NCI-H2081 treated with DMSO at 0.1 percent for 48 hours (cell line): ENCODE results near the gene LAMTOR2.
"Not testable (repeated sequence)": the region's sequence is repeated elsewhere in the genome, so short reads cannot be mapped to it uniquely, and the experiment has no call there.

Experiments
- DNase-seq: peaks from one replicate; lab custom pipeline; 2025; lab: John Stamatoyannopoulos, UW

The LAMTOR2 gene

GRCh38 chr1:156052862-156053767 is 1.5 kb upstream of the LAMTOR2 start:
- no peak for DNase-seq

DNA sequence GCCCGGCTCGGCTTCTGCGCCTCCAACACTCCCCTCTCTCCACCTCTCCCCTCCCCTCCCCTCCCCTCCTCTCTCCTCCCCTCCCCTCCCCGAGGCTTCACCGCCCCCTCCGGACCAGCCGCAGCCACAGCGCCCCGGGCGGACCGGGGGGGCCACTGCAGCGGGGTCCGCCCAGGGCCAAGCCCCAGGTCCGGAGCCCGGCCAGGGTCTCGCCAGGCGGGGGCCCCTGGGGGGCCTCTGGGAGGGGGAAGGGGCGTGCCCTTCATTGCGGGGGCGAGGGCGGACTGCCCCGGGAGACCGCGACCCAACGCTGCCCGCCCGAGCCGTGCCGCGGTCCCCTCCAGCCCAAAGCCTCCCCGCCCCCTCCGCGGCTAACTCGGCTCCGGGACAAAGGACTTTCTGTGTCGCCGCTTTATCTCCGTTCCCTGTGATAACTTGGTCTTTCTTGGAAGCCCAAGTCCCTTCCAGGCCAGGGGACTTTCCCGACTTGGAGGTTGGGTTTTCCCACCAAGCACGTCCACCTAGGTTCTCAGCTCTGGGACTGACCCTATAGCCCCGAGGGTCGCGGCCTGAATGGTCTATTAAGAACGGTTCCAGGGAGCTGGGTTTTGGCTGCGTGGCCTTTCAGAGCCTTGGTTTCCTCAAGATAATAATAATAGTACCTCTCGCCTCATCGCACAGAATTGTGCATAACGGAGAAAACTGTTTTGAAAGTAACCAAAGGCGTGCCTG is 648 bp upstream of the LAMTOR2 start, which contains the start of gene UBQLN4:
TSS of gene UBQLN4 (minus strand) at position 31 of the 732 bp plus-strand sequence. CDS start 97 bp downstream, outside the sequence.
- no peak for DNase-seq

DNA sequence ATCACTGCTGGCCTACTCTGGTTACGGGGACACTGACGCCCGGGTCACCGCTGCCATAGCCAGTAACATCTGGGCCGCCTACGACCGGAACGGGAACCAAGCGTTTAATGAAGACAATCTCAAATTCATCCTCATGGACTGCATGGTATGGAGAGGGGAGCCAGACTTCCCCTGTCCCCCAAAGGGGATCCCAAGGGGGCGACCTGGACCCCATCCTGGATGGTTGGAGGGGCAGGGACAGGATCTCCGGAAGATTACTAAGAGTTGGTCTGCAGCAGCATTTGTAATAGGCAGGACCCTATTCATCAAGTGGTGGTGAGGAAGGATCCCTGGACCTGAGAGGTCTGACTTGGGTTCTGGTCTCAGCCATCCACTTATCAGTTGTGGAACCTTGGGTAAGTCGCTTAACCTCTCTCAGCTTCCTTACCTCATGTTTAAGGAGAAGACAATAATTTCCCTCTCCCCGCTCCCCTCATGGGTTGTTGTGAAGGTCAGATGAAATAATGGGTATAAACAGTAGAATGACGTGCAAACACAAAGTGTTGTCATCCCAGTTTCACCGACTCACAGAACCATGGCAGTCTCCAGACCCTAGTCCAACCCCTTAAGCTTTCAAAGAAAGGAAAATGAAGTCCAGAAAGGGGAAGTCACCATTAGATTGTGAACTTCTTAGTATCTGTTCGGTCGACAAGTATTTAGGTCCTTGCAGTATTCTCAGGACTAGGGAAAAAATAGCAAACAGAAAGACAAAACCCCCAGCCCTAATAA is 883 bp downstream of the LAMTOR2 start:
- no peak for DNase-seq

DNA sequence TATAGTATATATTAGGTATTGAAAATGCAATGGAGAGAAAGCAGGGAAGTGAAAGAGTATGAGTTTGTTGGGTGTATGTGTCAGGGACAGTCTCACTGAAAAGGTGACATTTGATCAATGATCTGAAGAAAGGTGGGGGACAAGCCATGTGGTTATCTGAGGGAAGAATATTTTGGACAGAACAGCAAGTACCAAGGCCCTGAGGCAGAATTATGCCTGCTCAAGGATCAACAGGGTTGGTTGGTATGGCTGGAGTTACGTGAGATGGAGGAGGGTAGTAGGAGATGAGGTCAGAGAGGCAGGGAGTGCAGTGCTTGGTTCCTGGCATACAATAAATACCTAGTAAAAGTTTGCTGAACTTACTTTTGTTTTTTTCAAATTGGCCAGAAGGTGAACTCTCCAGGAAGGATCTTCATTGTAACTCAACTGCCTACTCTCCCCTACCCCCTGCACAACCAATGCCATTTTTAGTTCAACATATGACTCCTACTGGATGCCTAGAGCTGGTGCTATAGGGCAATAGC is 1.8 kb downstream of the LAMTOR2 start:
- DNase-seq, result no peak

DNA sequence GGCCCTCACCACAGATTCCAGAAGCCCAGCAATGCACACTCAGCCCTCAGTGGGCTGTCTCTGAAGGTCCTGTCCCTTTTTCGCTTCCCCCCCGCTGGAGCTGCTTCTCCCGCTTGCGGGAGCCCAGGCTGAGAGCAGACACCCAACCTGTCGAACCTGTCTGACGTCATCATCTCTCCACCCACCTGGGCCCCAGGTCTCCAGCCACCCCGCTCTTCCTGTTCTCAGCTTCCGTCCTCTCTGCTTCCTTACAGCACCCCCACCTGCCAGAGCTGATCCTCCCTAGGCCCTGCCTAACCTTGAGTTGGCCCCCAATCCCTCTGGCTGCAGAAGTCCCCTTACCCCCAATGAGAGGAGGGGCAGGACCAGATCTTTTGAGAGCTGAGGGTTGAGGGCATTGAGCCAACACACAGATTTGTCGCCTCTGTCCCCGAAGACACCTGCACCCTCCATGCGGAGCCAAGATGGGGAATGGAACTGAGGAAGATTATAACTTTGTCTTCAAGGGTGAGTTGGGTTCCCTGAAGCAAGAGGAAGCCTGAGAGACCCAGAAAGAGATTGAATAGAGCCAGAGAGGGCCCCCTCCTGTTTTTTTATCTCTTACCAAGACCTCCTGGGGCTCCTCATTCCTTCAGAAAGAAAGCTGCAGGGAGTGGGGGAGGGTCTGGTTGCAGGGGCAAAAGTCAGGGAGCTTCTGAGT is 6.5 kb downstream of the LAMTOR2 start, which contains the start of gene RAB25:
TSS of gene RAB25 (plus strand) at position 224 of the 700 bp plus-strand sequence. CDS start at position 465, 241 bp downstream.
- DNase-seq, result peak; percentile 77

- DNase-seq, result no peak
These were observed 7.6 kb downstream of the LAMTOR2 start for GRCh38 chr1:156062189-156062588.

DNA sequence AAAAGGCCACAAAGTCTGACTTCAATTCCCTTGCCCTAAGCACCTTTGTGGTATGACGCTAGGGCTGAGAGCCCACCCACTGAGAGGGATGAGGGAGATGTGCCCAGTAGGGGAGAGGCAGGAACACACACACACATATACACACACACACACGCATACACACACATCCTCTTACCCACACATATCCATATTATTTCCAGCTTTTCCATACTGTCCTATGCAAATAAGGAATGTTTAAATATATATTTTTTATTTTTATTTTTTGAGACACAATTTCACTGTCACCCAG is 9.4 kb downstream of the LAMTOR2 start:
- no peak for DNase-seq

GRCh38 chr1:156064615-156065014 is 10.0 kb downstream of the LAMTOR2 start:
- no peak for DNase-seq

DNA sequence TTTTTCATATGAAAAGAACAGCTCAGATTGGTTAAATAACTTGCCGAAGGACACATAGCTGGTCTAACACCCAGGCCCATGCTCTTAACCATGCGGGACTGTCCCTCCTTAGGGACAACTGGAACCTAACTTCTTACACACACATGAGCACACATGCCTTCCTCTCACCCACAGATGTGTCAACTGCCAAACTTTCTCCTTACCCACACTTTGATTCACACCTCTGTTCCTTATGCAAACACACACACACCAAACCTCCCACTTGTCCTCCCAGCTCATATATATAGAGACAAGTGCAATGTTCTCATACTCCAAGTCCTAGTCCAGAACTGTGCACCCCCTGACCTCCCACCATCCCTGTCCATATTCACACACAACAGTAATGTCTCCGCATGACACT is 10.6 kb downstream of the LAMTOR2 start:
- DNase-seq, result no peak

DNA sequence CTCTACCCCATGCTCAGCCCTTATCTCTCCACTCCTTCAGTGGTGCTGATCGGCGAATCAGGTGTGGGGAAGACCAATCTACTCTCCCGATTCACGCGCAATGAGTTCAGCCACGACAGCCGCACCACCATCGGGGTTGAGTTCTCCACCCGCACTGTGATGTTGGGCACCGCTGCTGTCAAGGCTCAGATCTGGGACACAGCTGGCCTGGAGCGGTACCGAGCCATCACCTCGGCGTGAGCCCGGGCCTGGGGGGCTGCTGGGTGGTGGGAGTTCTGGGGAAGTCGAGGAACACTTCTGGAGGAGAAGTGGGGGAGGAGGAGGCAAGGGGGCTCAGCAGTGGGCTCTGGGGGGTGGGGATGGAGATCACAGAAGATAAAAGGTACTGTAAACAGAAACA is 11.3 kb downstream of the LAMTOR2 start:
- no peak for DNase-seq

DNA sequence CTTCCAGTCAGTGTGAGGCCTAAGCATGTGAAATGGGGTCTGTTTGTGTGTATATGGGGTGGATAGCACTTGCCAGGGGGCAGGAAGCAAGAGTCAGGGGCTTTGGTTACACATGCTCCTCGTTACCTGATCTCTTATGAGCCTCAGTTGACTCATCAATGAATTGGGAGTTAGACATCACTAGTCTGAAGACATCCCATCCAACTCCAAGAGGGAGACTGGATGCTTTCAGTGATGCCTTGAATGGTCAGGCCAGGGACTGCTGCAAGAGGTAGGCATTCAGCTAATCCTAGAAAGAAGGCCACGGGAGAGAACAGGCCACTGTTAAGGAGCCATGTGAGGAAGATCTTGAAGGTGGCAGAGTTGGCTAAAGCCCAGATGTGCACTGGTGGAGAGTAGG is 12.7 kb downstream of the LAMTOR2 start:
- no peak for DNase-seq

GRCh38 chr1:156069490-156070455 is 15.2 kb downstream of the LAMTOR2 start:
- DNase-seq, result no peak

DNA sequence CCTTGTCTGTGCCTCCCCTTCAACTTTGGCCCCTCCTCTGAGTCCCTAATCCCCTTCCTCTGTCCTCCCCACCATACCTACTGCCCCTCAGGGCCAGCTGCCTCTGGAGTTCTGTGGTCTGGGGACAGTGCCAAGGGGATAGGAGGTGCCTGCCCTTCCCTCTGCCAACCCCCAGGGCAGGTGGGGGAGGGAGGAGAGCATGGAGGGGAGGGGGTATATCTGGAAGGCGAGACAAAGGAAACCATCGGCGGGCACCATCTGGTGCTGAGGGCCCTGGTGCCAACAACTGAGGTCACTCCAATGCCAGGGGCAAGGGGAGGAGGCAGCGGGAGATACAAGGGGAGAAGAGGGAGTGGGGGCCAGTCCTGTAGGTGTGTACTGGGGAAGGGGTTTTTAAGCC is 16.0 kb downstream of the LAMTOR2 start:
- DNase-seq, result no peak

DNA sequence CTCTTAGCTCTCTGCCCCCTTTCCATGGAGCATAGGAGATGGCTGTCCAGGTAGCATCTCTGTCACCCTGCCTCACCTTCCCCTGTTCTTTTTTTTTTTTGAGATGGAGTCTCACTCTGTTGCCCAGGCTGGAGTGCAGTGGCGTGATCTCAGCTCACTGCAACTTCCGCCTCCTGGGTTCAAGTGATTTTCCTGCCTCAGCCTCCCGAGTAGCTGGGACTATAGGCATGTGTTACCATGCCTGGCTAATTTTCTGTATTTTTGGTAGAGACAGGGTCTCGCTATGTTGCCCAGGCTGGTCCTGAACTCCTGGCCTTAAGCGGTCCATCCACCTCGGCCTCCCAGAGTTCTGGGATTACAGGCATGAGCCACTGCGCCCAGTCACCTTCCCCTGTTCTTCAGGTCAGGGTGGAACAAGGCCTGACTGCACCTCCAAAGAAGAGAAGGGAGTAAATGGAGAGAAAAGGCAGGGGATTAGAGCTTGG is 16.8 kb downstream of the LAMTOR2 start:
- not testable (repeated sequence) for DNase-seq

DNA sequence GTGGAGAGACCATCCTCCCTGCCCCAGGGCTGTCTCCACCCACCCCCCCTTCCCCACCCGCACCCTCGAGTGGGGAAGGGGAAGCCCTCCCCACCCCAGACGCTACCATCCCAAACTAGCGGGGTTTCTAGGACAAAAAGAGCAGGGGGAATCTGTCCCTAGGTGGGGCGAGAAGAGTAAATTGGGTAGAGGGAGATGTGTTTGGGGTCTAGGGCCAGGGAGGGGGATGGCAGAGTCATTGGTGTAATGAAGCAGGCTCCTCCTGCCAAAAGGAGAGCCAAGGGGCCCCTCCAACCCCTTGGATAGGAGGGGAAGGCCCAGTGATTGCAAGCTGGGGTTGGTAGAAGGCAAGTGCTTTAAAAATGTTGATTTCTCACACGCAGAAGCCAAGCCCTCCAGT is 17.7 kb downstream of the LAMTOR2 start:
- DNase-seq, result no peak

GRCh38 chr1:156073110-156073687 is 18.6 kb downstream of the LAMTOR2 start:
- no peak for DNase-seq

GRCh38 chr1:156073740-156074139 is 19.2 kb downstream of the LAMTOR2 start:
- no peak for DNase-seq

GRCh38 chr1:156074661-156075060 is 20.1 kb downstream of the LAMTOR2 start:
- DNase-seq, result no peak

- DNase-seq, result no peak
These were observed 20.6 kb downstream of the LAMTOR2 start for GRCh38 chr1:156075162-156075561.

DNA sequence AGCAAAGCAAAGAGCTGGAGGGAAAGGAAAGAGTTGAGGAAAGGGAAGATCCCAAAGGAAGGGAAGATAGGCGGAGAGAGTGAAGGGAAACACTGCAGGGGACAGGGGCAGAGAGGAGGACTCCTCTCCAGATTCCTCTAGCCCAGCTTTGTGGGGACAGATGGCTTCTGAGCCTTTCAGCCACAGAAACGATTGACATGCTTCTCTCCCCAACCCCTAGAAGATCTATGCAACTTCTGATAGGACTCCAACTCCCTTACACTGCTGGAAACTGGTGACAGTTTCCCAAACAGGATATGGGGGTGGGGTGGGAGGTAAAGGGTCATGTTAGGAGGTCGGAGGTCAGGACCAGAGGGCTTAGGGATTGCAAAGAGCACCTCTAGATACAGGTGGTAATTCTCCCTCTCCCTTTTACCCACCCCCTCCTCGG is 21.2 kb downstream of the LAMTOR2 start:
- DNase-seq, result no peak
